Breast epithelium (tissue), 4 donors: ENCODE measurements around the gene FLVCR1. TPM values are rescaled to one million over a fixed set of nuclear protein-coding genes. Genes with fewer than 3 reads are reported as not detected.

Experiments used
- DNase-seq, 2 donors: peaks; one replicate each; pipeline ENCODE4 v3.0.0-alpha.2; 2019; ENCODE audit warnings: low spot score in 2 of 2
- H3K27ac ChIP-seq, 2 donors: fragments of 200-600 bp; sonication (generic) in 1 of 2; one replicate each; pipeline ENCODE4 v1.5.1; 2016 to 2019; ENCODE audit warnings: mild to moderate bottlenecking in 1 of 2
- H3K27me3 ChIP-seq, 2 donors: fragments of 200-600 bp; sonication (generic) in 1 of 2; one replicate each; pipeline versions ENCODE4 v1.5.1 to v1.6.0; 2017 to 2019; ENCODE audit warnings: control low read depth in 1 of 2, mild to moderate bottlenecking in 1 of 2
- H3K36me3 ChIP-seq: fragments of 200-600 bp; one replicate; pipeline ENCODE4 v1.5.1; 2019
- H3K4me1 ChIP-seq, 2 donors: fragments of 200-600 bp; sonication (generic); one replicate each; pipeline ENCODE4 v1.5.1; 2016 to 2019; ENCODE audit warnings: control low read depth in 1 of 2
- H3K4me3 ChIP-seq, 3 donors: fragments of 200-600 bp; sonication (generic); 1 replicate in 2 of 3; 2 replicates in 1 of 3; pipeline ENCODE4 v1.5.1; 2016 to 2019; ENCODE audit warnings: mild to moderate bottlenecking in 3 of 3, moderate library complexity in 2 of 3
- H3K9me3 ChIP-seq, 2 donors: fragments of 200-600 bp; sonication (generic) in 1 of 2; one replicate each; pipeline ENCODE4 v1.5.1; 2016 to 2019; ENCODE audit warnings: control low read depth in 1 of 2
- POLR2A ChIP-seq: fragments of 450-650 bp; IDR thresholded peaks from one replicate; pipeline ENCODE4 v1.6.1; 2016; ENCODE audit warnings: antibody characterized with exemption, mild to moderate bottlenecking, moderate library complexity
- POLR2AphosphoS5 ChIP-seq, 3 donors: sonication (generic); formaldehyde crosslinking; IDR thresholded peaks; one replicate each; pipeline ENCODE4 v1.6.1; 2017; ENCODE audit warnings: antibody characterized with exemption in 3 of 3
- intact Hi-C: fragments of 100-400 bp; cut with DNase I; formaldehyde crosslinking; loops from one replicate; pipeline ENCODE4 v1.15.1; 2023; ENCODE audit warnings: low total_unique reads
- total RNA-seq, 3 donors: library from RNA; depleted of rRNA; stranded (reverse); fragments of >200 nt; gene quantifications; one replicate each; pipeline ENCODE4 v1.1.0, GENCODE V29; 2016
- TF ChIP-seq, protein P1 (sequence below), 3 donors: fragments of 450-650 bp; IDR thresholded peaks; one replicate each; pipeline ENCODE4 v1.5.1; 2016 to 2017; ENCODE audit warnings: antibody characterized with exemption in 3 of 3, mild to moderate bottlenecking in 3 of 3, moderate library complexity in 3 of 3

Gene FLVCR1
- total RNA-seq, 3 donors from 2014 or later = 4.0 to 7.9 (median 6.1) TPM

DNA sequence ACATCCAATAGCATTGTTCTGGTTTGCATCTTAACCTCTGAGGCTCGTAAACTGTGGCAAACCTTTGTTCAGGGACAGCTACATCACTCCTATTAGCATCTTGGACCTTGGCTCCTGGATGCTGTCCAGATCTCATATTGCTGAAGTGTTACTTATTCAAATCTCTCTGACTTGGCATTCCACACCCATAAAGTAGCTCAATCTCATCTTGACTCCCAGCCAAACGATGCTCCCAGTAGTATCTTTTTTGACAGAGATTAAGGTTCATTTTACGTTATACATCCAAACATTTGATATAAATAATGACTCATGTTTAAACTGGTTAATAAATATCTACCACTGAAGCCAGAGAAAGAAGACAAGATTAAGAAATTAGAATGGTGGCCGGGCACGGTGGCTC is 4.4 kb upstream of the FLVCR1 start:
- intact Hi-C loops = loop anchor here (2.0 kb wide), 1 partner anchor 31 kb away; no protein-coding TSS in a partner anchor
- H3K36me3 ChIP-seq = no peaks in the 10 kb centered on the region

DNA sequence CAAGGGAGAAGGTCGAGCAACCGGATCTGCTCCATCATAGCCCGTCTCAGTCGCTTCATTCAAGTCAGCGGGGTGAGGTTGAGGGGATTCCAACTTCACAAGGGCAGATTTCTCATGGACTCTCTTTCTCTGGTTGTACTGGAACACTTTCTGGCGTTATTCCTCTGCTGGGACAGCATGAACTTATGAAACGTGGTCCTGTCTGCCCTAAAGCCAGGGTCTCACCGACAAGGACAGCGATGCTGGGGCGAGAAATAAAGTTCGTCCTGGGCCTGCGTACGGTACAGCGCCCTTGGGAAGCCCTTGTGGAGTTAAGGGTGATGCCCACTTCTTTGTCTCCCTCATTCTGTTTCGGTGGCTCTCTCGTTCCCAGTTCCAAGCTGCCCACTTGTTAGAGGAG is 1.3 kb upstream of the FLVCR1 start:
- Histone ChIP-seq H3K36me3 (no peaks in the 10 kb centered on the region), H3K9me3 (no peaks in the 10 kb centered on the region), H3K4me3 (no peak overlapping the region), H3K4me1 (no peaks in the 10 kb centered on the region), H3K27me3 (no peaks in the 10 kb centered on the region), H3K27ac (no peak overlapping the region)
- DNase-seq = no peak
- intact Hi-C loops = no loop called here
- TF ChIP-seq POLR2A = no peak
- no peak for TF ChIP-seq POLR2AphosphoS5 (IDR thresholded peaks at IDR 0.05)
- TF ChIP-seq, protein P1, sequence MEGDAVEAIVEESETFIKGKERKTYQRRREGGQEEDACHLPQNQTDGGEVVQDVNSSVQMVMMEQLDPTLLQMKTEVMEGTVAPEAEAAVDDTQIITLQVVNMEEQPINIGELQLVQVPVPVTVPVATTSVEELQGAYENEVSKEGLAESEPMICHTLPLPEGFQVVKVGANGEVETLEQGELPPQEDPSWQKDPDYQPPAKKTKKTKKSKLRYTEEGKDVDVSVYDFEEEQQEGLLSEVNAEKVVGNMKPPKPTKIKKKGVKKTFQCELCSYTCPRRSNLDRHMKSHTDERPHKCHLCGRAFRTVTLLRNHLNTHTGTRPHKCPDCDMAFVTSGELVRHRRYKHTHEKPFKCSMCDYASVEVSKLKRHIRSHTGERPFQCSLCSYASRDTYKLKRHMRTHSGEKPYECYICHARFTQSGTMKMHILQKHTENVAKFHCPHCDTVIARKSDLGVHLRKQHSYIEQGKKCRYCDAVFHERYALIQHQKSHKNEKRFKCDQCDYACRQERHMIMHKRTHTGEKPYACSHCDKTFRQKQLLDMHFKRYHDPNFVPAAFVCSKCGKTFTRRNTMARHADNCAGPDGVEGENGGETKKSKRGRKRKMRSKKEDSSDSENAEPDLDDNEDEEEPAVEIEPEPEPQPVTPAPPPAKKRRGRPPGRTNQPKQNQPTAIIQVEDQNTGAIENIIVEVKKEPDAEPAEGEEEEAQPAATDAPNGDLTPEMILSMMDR (IDR thresholded peaks at IDR 0.05) = no peak

More for the DNA sequence above, 4.4 kb upstream of the FLVCR1 start:
- Histone ChIP-seq H3K4me3 (no peak overlapping the region), H3K9me3 (no peaks in the 10 kb centered on the region), H3K27ac (no peak overlapping the region), H3K27me3 (no peaks in the 10 kb centered on the region), H3K4me1 (no peaks in the 10 kb centered on the region)
- no peak for DNase-seq
- TF ChIP-seq POLR2A (no peak), POLR2AphosphoS5 (IDR thresholded peaks at IDR 0.05) (no peak)
- TF ChIP-seq, protein P1 (IDR thresholded peaks at IDR 0.05) = no peak

DNA sequence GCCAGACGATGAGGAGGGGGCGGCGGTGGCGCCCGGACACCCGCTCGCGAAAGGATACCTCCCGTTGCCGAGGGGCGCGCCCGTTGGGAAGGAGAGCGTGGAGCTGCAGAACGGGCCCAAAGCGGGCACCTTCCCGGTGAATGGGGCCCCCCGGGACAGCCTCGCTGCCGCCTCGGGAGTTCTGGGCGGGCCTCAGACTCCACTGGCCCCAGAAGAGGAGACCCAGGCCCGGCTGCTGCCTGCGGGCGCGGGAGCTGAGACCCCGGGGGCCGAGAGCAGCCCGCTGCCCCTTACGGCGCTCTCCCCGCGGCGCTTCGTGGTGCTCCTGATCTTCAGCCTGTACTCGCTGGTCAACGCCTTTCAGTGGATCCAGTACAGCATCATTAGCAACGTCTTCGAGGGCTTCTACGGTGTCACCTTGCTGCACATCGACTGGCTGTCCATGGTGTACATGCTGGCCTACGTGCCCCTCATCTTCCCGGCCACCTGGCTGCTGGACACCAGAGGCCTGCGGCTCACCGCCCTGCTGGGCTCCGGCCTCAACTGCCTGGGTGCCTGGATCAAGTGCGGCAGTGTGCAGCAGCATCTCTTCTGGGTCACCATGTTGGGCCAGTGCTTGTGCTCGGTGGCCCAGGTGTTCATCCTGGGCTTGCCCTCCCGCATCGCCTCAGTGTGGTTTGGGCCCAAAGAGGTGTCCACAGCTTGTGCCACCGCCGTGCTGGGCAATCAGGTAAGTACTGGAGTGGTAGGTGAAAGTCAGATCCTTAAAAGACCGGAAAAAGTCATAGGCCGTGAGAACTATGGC is 588 bp downstream of the FLVCR1 start:
- Histone ChIP-seq H3K27me3 (no peaks in the 10 kb centered on the region), H3K9me3 (no peaks in the 10 kb centered on the region), H3K27ac (peak overlapping the region; percentile 83 to 86), H3K4me3 (peak overlapping the region; percentile 80 to 96 (median 90)), H3K4me1 (no peaks in the 10 kb centered on the region), H3K36me3 (no peaks in the 10 kb centered on the region)
- peak in 1 of 2 donors; percentile 20 for DNase-seq
- intact Hi-C loops = no loop called here
- TF ChIP-seq, protein P1 (IDR thresholded peaks at IDR 0.05) = no peak
- TF ChIP-seq POLR2AphosphoS5 (IDR thresholded peaks at IDR 0.05) = no peak
- TF ChIP-seq POLR2A = no peak

DNA sequence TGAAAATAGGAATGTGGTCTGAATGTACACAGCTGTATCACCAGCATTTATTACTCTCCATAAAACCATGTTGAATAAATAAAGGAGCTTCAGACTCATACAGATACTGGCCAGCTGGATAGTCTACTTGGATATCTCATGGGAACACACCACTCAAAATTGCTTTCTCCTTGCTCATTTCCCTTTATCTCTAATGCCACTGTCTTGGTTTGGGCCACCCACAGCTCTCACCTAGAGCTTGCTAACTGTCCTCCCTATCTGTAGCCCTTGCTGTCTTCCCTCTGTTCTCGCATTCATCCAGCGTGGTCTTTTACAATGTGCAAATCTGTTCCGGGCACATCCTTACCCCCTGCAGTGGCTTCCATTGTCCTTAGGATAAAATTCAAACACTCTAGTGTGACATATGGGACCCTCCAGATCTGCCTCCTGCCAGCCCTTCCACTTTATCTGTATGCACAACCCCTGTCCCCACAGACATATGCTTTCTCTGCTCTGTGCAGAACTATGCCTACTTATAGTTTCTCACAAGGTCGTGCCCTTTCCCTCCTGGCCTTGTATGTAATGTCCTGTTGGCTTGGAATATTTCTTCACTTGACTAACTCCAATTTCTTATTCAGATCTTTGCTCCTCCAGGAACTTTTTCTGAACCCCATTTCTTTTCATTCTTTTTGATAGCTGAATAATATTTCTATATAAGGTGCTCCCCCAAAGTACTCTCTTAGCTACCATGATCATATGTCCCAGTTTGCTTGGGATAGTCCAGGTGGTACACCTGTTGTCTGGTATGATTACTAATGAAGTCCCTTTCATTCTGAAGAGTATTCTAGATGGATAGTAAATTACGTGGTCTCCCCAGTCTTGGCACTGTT is 2.9 kb downstream of the FLVCR1 start:
- Histone ChIP-seq H3K27ac (no peak overlapping the region), H3K36me3 (no peaks in the 10 kb centered on the region), H3K9me3 (no peaks in the 10 kb centered on the region), H3K27me3 (no peaks in the 10 kb centered on the region), H3K4me1 (no peaks in the 10 kb centered on the region), H3K4me3 (no peak overlapping the region)
- intact Hi-C loops = no loop called here
- no peak for DNase-seq
- TF ChIP-seq POLR2A = no peak
- TF ChIP-seq, protein P1 (IDR thresholded peaks at IDR 0.05) = no peak
- TF ChIP-seq POLR2AphosphoS5 (IDR thresholded peaks at IDR 0.05) = no peak
